GM21529 (cell line): ENCODE measurements around the gene CBARP.

Experiments
- ATAC-seq: cut with Tn5 transposase; IDR thresholded peaks from one replicate; pipeline ENCODE4 v1.9.1; 2021; ENCODE audit not compliant: unreplicated experiment

CBARP gene

DNA sequence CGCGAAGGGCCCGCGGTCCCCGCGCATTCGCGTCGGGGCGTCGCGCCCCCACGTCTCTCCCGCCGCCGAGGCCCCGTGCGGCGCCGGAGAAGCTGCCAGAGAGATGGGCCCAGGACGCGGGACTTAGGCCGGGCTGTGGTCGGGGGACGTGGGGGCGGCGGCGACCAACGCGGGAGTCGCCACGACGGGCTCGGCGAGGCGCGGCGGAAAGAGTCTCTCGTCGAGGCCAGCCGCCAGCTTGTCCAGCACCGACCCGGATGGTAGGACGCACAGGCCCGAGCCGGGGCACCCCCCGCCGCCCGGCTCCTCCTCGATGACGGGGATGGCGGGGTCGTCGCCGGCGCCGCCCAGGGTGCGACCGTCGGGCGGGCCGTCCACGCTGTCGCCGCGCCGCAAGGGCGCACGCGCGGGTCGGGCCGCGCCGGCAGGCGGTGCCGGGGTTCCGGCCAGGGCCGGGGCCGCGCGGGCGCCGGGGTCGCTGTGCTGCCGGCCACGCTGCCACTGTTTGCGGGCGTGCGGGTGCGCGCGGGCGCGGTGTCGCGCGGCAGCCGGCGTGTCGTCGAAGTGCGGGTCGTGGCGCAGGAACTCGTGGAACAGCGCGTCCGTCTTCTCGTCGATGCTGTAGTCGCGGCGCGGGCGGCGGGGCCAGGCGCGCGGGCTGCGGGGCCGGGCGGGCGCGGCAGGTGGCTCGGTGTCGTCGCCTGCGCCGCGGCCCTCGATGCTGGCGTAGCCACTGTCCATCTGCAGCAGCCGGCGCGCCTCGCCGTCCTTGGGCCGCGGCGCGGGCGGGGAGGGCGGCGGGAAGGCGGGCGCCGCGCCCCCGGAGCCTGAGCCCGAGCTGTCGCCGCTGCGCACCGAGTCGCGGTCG is 8.5 kb downstream of the CBARP start:
- no peak for ATAC-seq

DNA sequence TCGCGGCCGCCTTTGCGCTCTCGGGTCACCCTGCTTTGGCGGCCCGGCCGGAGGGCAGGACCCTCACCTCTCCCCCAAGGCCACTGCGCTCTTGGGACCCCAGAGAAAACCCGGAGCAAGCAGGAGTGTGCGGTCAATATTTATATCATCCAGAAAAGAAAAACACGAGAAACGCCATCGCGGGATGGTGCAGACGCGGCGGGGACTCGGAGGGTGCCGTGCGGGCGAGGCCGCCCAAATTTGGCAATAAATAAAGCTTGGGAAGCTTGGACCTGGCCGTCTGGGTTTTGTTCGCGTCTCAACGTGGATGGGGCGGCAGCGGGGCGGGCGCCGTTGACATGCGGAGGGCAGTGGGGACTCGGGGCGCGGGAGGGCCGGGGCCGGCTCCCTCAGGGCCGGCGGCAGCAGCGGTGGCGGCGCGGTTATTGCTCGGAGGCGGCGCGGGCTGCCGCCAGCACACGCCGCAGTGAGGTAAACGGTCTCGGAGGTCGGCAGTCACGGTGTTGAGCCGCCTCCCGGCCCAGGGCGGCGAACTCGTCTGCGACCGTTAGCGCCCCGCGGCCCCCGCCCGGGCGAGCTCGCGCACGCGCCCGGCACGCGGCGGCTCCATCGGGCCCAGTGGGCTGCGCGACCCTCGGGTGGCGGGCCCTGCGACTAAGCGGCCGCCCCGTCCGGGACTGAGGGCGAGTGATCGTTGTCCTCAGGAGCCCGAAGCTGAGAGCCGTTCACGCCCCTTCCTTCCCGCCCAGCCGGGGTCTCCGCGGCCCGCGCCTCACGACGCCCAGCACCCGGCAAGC is 9.4 kb downstream of the CBARP start:
- no peak for ATAC-seq

DNA sequence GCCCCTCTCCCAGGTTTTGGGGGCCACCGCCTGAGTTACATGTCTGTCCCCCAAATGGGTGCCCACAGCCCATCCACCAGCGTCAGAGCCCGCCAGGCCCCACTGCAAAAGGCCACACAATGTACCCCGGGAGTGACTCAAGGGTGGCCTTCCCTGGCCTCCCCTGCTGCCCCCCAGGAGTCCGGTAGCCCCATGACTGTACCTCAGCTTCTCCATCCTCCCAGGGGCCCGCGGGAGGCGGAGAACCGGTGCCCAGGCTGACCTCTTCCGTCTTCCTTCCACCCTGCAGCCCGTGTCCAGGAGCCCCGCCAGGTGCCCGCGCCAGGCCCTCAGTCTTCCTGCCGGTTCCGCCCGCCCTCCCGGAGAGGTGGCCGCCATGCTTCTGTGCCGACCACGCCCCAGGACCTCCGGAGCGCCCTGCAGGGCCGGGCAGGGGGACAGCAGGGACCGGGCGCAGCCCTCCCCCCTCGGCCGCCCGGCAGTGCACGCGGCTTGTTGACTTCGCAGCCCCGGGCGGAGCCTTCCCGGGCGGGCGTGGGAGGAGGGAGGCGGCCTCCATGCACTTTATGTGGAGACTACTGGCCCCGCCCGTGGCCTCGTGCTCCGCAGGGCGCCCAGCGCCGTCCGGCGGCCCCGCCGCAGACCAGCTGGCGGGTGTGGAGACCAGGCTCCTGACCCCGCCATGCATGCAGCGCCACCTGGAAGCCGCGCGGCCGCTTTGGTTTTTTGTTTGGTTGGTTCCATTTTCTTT is 10.3 kb downstream of the CBARP start:
- ATAC-seq: no peak

DNA sequence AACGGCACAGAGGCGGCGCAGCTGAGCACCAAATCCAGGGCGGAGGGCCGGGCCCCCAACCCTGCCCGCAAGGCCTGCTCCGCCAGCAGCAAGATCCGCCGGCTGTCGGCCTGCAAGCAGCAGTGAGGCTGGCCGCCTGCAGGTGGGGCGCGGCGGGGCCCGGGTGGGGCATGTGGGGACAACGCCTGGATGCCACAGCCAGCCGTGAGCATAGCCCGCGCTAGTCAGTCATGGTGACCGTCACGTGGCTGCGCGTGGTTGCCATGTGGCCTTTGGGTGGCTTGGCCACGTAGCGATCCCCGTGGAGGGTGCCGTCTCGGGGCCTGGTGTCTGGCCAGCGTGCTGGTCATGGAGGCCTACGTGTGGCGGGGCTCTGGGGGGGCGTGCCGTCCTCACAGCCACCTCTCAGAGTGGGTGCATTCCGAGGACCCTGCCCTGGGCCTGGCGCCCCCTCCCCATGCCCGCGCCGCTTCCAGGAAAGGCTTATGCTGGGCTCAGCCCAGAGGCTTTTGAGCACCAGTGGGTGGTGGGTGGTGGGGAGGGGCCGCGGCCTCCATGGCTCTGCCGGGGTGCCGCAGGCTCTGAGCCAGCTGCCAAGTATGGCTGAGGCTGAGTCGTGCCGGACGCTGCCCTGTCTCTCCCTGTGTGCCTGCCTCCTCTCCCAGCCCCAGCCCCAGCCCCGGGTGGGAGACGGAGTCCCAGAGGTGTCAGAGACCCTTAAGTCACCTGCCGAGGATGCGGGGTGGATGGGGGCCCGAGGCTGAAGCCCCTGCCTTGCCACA is 11.1 kb downstream of the CBARP start:
- ATAC-seq: no peak

DNA sequence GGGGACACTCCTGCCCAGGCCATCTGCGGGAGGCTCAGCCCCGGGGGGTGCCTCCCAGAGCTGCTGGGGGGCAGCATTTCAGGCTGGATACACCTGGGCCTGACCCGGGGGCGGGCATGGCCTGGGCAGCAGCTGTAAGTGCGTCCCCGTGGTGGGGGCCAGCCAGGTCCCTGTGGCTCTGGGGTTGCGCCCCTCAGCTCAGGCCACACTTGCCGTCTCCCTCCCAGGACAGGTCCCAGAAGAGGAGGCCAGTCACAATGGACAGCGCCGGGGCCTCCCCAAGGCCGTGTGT is 11.6 kb downstream of the CBARP start:
- no peak for ATAC-seq

DNA sequence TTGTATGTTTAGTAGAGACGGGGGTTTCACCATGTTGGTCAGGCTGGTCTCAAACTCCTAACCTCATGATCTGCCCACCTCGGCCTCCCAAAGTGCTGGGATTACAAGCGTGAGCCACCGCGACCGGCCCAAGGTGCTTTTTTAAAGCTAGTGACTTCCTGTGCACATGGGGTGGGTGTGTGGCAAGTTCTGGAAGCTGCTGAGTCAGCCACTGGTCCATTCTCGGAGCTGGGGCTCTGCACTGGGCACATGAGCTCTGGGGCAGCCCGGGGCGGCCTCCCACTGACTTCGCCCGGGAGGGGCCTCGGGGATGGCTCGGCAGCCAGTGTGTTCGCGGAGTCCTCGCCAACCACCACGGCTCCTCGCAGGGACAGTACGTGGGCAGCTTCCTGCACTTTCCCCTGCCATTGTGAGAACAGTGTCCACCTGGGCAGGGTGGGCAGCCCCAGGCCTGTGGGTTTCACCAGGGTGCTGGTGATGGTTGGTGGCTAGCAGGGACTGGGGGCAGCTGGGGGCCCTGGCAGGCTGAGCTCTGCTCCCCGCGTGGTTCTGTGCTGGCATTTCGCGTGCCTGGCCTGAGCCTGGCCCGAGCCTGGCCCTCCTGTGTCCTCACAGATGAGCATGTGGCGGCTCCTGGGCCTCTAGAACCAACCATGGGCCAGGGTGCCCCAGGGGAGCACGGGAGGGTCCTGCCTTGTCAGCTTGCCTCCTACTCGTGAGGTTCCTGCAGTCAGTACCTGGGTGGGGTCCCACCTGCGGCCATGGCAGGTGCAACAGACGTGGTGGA is 12.2 kb downstream of the CBARP start:
- no peak for ATAC-seq

DNA sequence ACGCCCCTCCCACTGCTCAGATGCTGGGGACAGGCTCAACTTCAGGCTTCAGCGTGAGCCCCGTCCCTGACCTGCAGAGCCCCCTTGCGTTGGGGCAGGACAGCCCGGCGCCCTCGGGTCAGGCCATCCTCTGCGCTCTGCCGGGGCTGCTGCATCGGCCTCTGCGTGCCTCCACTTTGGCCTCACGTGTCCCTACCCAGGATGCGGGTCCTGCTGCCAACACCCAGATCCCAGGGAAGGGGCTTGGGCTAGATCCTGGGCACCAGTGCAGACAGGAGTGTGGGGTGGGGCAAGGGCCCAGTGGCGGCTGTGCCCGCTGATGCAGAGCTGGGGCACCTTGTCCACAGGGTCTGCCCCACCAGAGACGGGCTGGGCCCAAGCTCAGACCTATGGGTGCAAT is 13.0 kb downstream of the CBARP start:
- ATAC-seq: no peak

DNA sequence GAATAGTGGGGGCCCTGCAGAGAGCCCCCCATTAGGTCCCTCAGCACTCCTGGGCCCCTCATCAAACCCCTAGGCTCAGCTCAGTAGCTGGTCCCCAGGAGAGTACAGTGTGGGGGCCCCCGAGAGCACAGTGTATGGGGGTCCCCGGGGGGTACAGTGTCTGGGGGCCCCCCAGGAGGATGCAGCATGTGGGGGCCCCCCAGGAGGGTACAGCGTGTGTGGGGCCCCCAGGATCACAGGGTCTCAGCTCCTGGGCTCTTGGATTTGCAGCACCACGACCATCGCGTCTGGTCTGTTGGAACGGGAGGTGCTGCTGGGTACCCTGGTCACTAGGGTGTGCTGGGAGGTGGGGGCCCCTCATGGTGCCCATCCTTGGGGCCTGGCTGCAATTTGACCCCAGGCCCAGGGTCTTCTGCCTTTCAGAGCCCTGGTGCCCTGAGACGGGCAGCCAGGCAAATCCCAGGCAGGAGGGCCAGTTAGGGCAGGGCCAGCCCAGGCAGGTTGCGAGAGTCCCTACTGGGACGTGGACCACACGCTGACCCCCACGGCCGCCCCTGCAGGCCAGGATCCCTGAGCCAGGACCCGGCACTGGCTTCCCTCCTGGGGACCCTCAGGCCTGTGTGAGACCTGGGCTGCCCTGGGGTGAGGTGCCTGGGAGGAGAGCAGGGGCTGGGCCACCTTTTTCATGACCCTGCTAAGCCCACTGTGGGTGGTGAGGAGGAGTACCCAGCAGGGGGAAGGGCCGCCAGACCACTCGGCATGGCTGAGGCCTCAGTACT is 13.6 kb downstream of the CBARP start:
- ATAC-seq: no peak

DNA sequence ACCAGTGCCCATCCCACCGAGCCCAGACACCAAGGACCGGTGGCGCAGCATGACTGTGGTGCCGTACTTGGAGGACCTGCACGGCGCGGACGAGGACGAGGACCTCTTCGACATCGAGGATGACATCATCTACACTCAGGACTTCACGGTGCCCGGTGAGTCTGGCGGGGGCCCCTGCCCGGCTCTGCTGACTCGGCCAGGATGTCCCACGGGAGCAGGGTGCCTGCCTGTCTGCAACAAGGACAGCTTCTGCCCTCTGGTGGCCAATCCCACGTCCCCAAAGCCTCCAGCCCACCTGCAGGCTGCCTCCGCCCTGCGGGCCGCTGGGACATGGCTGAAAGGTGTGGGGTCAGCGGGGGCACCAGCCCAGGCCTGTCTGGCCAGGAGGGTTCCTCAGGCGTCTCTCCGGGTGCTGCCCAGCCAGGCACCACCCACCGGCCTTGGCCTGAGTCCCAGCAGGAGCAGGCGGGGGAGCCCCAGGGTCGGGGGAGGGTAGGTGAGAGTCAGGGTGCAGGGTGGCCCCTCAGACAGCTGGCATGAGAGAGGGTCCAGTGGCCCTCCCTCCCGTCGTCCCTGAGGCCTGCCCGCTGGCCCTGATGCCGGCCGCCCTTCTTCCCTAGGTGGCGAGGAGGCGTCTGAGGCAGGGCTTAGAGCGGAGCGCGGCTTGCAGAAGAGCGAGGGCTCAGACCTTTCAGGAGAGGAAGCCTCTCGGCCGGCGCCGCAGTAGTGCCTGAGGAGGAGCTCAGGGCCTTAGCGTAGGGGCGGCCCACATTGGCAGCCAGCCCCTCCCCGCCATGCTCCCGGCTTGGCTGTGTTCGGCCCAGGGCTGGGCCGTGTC is 14.6 kb downstream of the CBARP start:
- no peak for ATAC-seq

DNA sequence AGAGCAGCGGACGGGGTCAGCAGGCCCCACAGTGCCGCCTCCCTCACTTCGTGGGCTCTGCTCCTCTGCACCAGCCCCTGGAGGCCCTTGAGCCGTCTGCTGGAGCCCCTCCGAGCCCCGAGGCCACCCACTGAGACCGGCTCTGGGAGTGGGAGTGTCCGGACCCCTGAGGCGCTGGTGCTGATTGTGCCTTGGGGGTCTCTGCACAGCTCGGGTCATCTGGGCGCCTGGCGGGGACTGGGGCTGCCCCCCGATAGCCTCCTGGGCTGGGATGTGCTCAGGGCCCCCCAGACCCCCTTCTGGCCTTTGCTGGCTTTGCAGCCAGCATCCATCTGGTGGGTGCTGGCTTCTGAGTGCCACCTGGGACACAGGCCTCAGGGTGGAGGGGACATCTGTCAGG is 15.4 kb downstream of the CBARP start:
- ATAC-seq: no peak

DNA sequence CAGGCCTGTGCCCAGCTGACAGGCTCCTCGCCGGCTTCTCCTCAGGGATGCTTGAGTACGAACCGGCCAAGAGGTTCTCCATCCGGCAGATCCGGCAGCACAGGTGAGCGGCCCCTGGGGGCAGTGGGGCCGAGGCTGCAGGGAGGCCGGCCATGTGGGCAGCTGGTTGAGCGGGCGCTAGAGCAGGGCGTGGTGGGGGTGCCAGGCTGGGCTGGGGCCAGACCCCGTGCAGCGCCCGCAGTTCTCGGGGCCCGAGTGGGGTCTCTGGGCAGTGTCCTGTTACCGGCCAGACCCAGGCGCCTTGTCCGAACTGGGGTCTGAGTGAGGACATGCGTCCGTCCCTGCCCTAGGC is 15.9 kb downstream of the CBARP start:
- ATAC-seq: no peak

DNA sequence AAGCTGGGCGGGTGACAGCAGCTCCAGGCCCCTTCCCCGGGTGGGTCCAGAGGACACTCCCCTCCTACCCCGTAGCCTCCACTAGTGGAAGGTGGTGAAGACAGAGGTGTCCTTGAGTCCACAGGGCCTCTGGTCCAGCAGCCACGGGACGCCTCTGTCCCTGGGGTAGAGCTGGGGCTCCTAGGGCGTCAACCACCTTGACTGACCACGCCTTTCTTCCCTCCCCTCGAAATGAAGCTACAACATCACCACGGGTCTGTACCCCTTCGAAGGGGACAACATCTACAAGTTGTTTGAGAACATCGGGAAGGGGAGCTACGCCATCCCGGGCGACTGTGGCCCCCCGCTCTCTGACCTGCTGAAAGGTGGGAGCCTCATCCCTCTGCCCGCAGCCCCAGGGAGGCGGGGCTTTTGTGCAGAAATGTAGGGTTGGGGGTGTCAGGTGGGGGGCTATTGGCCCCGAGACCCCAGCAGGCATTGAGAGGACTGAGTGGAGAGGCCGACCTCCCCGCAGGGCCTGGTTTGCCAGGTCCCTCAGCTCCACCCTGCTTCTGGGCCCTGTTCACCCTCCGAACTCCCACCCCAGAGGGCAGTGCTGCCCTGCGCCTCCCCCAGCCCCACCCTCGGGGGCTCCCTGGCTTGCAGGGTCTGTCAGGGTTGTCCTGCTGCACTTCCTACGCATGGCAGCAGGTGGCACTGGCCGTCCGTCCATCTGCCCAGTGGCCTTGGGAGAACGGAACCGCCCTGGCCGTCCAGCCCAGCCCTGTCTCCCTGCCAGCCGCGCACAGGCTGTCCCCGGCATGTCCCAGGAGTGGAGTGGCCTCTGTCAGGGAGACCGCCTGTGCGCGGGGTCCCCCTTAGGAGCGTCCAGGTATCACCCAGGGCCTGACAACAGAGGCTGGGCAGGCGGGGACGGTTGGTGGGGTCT is 16.6 kb downstream of the CBARP start:
- no peak for ATAC-seq

DNA sequence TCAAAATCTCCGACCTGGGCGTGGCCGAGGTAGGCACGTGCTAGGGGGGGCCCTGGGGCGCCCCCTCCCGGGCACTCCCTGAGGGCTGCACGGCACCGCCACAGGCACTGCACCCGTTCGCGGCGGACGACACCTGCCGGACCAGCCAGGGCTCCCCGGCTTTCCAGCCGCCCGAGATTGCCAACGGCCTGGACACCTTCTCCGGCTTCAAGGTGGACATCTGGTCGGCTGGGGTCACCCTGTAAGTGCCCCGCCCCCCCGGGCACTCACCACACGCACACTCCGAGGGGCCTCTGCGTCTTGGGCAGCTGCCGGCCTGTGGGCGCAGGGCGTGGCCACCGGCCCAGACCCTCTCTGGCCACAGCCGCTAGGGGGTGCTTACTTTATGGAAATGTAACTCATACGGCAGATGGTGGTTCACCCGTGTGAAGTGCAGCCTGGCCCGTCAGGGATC is 17.3 kb downstream of the CBARP start:
- ATAC-seq: no peak

DNA sequence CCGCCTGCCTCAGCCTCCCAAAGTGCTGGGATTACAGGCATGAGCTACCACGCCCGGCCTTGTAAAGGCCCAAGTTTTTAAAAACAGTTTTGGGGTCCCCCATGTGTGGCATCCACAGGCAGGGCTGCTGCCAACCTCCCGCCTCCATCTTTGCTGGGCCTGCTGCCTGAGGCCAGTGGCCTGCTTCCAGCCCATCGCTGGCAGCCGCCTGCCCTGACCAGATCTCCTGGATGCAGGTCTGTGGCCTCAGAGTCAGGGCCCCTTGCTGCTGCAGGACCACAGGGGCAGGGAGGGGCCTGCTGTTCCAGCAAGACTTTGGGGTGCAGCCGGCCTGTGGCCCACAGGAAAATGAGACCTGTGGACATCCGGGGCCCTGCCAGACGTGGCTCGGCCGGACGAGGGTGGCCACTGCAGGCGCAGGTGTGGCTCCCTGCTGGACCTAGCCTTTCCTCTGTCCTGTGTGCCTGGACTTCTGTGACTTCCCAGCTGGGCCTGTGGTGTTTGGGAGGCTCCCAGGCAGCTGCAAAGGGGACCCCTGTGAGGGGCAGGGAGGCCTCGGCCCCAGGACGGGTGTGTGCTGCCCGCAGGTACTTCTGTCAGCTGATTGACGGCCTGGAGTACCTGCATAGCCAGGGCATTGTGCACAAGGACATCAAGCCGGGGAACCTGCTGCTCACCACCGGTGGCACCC is 17.9 kb downstream of the CBARP start:
- ATAC-seq: no peak

DNA sequence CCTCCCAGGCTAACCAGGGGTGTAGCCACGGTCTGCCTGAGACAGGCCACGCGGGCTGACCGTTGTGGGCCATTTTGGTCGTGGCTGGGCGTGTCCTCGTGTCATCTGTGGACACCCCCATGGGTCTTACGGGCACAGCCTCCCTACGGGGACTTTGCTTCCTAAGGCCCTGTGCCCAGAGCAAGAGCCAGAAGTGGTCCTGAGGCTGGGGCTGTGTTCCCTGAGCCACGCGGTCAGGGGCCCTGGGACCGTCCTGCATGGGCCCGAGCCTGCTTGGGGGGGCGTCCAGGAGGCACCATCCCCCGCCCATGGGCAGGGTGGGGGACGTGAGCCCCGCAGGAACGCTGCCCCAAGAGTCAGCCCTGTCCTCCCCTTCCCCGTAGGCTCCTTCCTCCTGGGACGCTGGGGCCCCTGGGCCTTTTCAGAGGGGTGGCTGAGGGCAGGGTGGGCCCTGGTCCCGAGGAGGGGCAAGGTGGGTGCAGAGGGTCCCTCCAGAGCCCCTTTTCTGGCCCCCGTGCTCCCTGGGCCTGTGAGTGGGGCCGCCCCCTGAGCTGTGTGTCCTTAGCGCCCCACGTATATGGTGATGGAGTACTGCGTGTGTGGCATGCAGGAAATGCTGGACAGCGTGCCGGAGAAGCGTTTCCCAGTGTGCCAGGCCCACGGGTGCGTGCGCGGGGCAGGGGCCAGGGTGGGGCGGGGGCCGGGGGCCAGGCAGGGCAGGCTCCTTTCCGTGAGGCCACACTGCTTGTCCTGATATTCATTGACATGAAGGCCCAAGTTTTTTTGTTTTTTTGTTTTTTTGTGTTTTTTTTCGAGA is 18.8 kb downstream of the CBARP start:
- ATAC-seq: no peak

DNA sequence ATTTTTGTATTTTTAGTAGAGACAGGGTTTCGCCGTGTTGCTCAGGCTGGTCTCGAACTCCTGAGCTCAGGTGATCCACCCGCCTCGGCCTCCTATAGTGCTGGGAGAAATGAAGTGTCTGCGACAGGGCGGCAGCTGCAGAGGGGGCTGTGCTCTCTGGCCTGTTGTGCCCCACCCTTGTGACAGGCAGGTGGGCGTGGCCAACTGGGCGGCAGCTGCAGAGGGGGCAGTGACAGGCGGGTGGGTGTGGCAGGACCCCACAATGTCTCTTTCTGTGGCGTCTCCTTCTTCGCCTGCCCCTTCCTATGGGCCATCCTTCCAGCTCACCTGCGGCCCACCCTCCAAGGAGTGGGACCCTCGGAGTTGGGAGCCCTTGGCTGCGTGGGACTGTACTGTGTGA is 20.4 kb downstream of the CBARP start:
- no peak for ATAC-seq
